T-cell (primary cell): ENCODE measurements around the gene PHF1. TPM values are rescaled to one million over a fixed set of nuclear protein-coding genes. Genes with fewer than 3 reads are reported as not detected.

Experiments
- ATAC-seq, 4 experiments: fragments of 200-7000 bp in 3 of 4; fragments of 150-1000 bp in 1 of 4; cut with Tn5 transposase; replicated peaks in 1 of 4; 1 replicate in 3 of 4; 2 replicates in 1 of 4; pipeline ENCODE4 v1.10.0; 2021; ENCODE audit warnings: moderate library complexity in 3 of 4, mild to moderate bottlenecking in 2 of 4, moderate number of reproducible peaks in 1 of 4
- CTCF ChIA-PET, 2 donors: fragments of 300-600 bp; sonication (Branson Sonifier 250); formaldehyde crosslinking; loops; one replicate each; lab custom pipeline; 2022; ENCODE audit warnings: antibody characterized with exemption in 2 of 2; lab: Charles Lee
- POLR2A ChIA-PET, 2 donors: fragments of 300-600 bp; sonication (Branson Sonifier 250); formaldehyde crosslinking; loops; one replicate each; lab custom pipeline; 2022; ENCODE audit warnings: antibody characterized with exemption in 2 of 2; lab: Charles Lee
- DNase-seq, 35 experiments: peaks; one replicate each; pipeline versions ENCODE4 v3.0.0 to v3.0.0-alpha.2; 2013 to 2023
- H3K27ac ChIP-seq: one replicate; pipeline ENCODE4 v1.5.1; 2013; ENCODE audit warnings: low read length
- H3K27me3 ChIP-seq, 2 experiments: replicated peaks in 1 of 2; 1 replicate in 1 of 2; 2 replicates in 1 of 2; pipeline versions ENCODE4 v1.6.1 to v1.7.0; 2013; ENCODE audit warnings: low read length in 1 of 2, mixed read lengths in 1 of 2; ENCODE audit not compliant: control insufficient read depth in 2 of 2, insufficient read depth in 2 of 2; ENCODE audit errors: extremely low read depth in 1 of 2
- H3K36me3 ChIP-seq, 2 donors: 1 replicate in 1 of 2; 2 replicates in 1 of 2; pipeline versions ENCODE4 v1.6.1 to v1.7.0; 2013; ENCODE audit warnings: low read length in 1 of 2; ENCODE audit not compliant: control insufficient read depth in 2 of 2, insufficient read depth in 1 of 2; ENCODE audit errors: extremely low read depth in 1 of 2
- H3K4me1 ChIP-seq, 2 experiments: 1 replicate in 1 of 2; 2 replicates in 1 of 2; pipeline versions ENCODE4 v1.6.1 to v1.7.0; 2013; ENCODE audit warnings: low read length in 2 of 2, mixed read lengths in 1 of 2; ENCODE audit not compliant: insufficient read depth in 2 of 2, control insufficient read depth in 1 of 2; ENCODE audit errors: extremely low read depth in 1 of 2
- H3K4me3 ChIP-seq, 2 donors: 1 replicate in 1 of 2; 2 replicates in 1 of 2; pipeline versions ENCODE4 v1.5.1 to v1.7.0; 2013; ENCODE audit warnings: mild to moderate bottlenecking in 2 of 2, low read length in 1 of 2, moderate library complexity in 1 of 2; ENCODE audit not compliant: control insufficient read depth in 1 of 2; ENCODE audit errors: extremely low read depth in 1 of 2
- H3K9me3 ChIP-seq: 2 replicates; pipeline ENCODE4 v1.7.0; 2013
- H3K27ac Mint-ChIP-seq, 2 donors: one replicate each; pipeline ENCODE4 v1.8.0; 2020 to 2021; ENCODE audit warnings: mild to moderate bottlenecking in 2 of 2, mixed read lengths in 2 of 2
- H3K27me3 Mint-ChIP-seq, 2 donors: one replicate each; pipeline ENCODE4 v1.8.0; 2021 to 2022; ENCODE audit warnings: mixed read lengths in 2 of 2
- H3K36me3 Mint-ChIP-seq: one replicate; pipeline ENCODE4 v1.8.0; 2021; ENCODE audit warnings: mixed read lengths
- H3K4me1 Mint-ChIP-seq, 3 donors: one replicate each; pipeline ENCODE4 v1.8.0; 2020 to 2022; ENCODE audit warnings: mixed read lengths in 3 of 3, mild to moderate bottlenecking in 1 of 3
- H3K4me3 Mint-ChIP-seq, 3 donors: one replicate each; pipeline ENCODE4 v1.8.0; 2020 to 2022; ENCODE audit warnings: mild to moderate bottlenecking in 3 of 3, mixed read lengths in 3 of 3, moderate library complexity in 3 of 3
- H3K9me3 Mint-ChIP-seq, 3 donors: one replicate each; pipeline ENCODE4 v1.8.0; 2020 to 2022; ENCODE audit warnings: mixed read lengths in 3 of 3
- WGBS: methylation state at CpG from one replicate; pipeline ENCODE4 v1.1.5; 2013; ENCODE audit warnings: missing lambda C conversion rate; ENCODE audit not compliant: insufficient coverage; 5-methylcytosine and 5-hydroxymethylcytosine counted together
- total RNA-seq, 35 experiments: library from RNA in 6 of 35; stranded (reverse) in 6 of 35; fragments of 120-200 nt in 1 of 35; gene quantifications; one replicate each; pipeline versions ENCODE4 v1.2.1 to v1.2.4 and lab custom pipeline; 2013 to 2026

Gene PHF1
- total RNA-seq, 5 donors from 2014 or later (not counting 1 experiment from before 2014, with no cell fraction given): 169 to 372 (median 175) TPM

DNA sequence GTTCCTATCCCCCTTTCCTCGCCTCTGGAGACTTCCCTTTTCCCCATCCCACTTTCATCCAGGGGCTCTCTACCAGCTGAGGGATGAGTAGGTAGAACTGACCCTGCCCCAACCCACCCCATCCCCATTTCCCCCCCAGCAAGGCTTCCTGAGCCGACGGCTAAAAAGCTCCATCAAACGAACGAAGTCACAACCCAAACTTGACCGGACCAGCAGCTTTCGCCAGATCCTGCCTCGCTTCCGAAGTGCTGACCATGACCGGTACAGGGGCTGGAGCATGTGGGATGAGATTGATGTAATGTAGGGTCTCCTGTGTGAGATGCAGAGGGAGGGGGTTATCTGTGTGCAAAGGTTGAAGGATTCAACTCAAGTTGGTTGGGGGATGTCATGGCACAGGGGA is 21.7 kb downstream of the PHF1 start:
- Mint-ChIP-seq H3K9me3 (no peaks in the 10 kb centered on the region), H3K4me3 (peak overlapping the region; percentile 53 to 97 (median 66)), H3K27me3 (no peaks in the 10 kb centered on the region), H3K27ac (peak overlapping the region; percentile 71 to 83), H3K4me1 (peaks cover 51 to 59% (median 57%) of the 10 kb centered on the region in 3 donors), H3K36me3 (peaks cover 30% of the 10 kb centered on the region)
- peaks cover 3 to 33% of the 10 kb centered on the region in 2 donors for H3K36me3 ChIP-seq
- no peaks in the 10 kb centered on the region for H3K9me3 ChIP-seq
- H3K27ac ChIP-seq: peak overlapping the region; percentile 29
- H3K27me3 ChIP-seq: no peaks in the 10 kb centered on the region
- DNase-seq (no peak), ATAC-seq (no peak)
- ChIA-PET POLR2A (no interaction called here), CTCF (no interaction called here)
- H3K4me3 ChIP-seq: peak overlapping the region in 1 of 2 donors; percentile 67
- peaks cover 37 to 54% of the 10 kb centered on the region in 2 experiments for H3K4me1 ChIP-seq
- 93% methylated on average over 7 of the region's 10 CpGs for WGBS

DNA sequence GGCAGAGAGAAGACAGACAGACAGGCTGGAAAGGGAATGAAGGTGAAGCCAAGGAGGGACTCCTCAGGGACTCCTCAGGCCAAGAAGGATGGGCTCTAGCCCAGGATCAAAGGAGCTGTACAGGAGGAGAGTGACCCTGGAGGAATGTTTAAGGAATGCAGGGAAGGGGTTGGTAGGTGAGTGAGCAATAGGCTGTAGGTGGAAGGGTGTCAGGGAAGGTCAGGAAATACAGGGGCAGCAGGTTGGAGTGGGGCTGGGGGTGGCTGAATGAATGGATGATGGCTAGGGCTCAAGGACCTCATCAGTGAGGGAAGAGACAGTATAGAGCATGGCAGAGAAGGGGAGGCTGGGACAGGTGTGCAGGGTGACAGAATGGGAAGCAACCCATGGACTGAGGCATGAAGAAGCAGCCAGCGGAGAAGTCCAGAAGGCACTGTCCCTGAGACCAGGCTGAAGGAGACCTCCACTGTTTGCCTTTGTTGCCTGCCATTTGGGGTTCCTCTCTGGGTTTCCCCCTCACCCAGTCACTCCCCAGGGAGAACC is 22.3 kb downstream of the PHF1 start:
- no peaks in the 10 kb centered on the region for H3K9me3 ChIP-seq
- ChIA-PET CTCF (no interaction called here), POLR2A (no interaction called here)
- H3K4me3 ChIP-seq: no peak overlapping the region
- Mint-ChIP-seq H3K4me1 (peaks cover 51 to 58% (median 56%) of the 10 kb centered on the region in 3 donors), H3K9me3 (no peaks in the 10 kb centered on the region), H3K36me3 (peaks cover 32% of the 10 kb centered on the region), H3K27me3 (no peaks in the 10 kb centered on the region), H3K4me3 (peak overlapping the region; percentile 37 to 97 (median 66)), H3K27ac (peak overlapping the region; percentile 71 to 83)
- WGBS: 100% methylated on average over 1 of the region's 1 CpG
- DNase-seq (no peak), ATAC-seq (no peak)
- H3K4me1 ChIP-seq: peaks cover 37 to 53% of the 10 kb centered on the region in 2 experiments
- H3K27me3 ChIP-seq: no peaks in the 10 kb centered on the region
- H3K27ac ChIP-seq: no peak overlapping the region
- H3K36me3 ChIP-seq: peaks cover 3 to 38% of the 10 kb centered on the region in 2 donors

DNA sequence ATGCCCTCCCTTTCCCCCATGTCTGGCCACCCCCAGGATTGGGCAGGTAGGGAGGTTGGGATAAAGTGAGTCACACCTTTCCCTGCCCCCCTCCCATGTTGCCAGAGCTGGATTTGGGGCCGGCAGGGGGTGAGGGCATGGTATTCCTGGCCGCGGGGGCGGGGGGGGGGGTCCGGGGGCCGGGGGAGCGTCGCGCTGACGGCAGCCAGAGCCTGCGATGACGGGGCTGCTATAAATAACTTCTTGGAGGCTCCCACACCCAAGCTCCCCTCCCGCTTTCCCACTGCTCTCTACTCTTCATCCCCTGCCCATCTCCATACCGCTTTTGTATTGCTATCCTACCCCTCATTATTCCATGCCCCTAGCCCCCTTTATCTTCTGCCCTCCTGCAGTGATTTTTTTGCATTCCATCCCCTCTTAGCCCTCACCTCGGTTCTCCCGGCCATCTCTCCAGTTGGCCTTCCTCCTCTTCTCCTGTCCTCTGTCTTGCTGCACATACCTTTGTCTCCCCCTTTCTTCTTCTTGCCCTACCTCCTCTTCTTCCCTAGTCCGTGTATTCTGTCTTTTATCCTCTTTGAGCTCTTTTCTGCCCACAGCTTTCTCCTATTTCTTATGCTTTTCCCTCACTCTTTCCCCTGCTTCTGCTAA is 22.9 kb downstream of the PHF1 start:
- Mint-ChIP-seq H3K4me3 (peak overlapping the region in 1 of 3 donors; percentile 4), H3K4me1 (peaks cover 46 to 52% (median 52%) of the 10 kb centered on the region in 3 donors), H3K9me3 (no peaks in the 10 kb centered on the region), H3K27ac (peak overlapping the region; percentile 8 to 83), H3K36me3 (peaks cover 36% of the 10 kb centered on the region), H3K27me3 (no peaks in the 10 kb centered on the region)
- no peak for ATAC-seq
- Histone ChIP-seq H3K36me3 (peaks cover 3 to 44% of the 10 kb centered on the region in 2 donors), H3K9me3 (no peaks in the 10 kb centered on the region), H3K27ac (no peak overlapping the region), H3K27me3 (no peaks in the 10 kb centered on the region), H3K4me3 (no peak overlapping the region), H3K4me1 (peaks cover 33 to 49% of the 10 kb centered on the region in 2 experiments)
- ChIA-PET CTCF (no interaction called here), POLR2A (no interaction called here)
- WGBS: 83% methylated on average over 12 of the region's 17 CpGs
- no peak for DNase-seq

DNA sequence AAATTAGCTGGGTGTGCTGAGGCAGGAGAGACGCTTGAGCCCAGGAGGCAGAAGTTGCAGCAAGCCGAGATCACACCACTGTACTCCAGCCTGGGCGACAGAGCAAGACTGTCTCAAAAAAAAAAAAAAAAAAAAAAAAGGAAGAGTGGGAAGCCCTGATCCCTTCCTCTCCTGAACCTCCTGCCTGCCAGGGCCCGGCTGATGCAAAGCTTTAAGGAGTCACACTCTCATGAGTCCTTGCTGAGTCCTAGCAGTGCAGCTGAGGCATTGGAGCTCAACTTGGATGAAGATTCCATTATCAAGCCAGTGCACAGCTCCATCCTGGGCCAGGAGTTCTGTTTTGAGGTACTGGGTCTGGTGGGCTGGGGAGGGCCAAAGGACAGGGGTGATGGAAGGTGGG is 24.1 kb downstream of the PHF1 start:
- Histone ChIP-seq H3K4me1 (peaks cover 22 to 36% of the 10 kb centered on the region in 2 experiments), H3K36me3 (peaks cover 3 to 53% of the 10 kb centered on the region in 2 donors), H3K27ac (no peak overlapping the region), H3K27me3 (no peaks in the 10 kb centered on the region), H3K4me3 (no peak overlapping the region), H3K9me3 (no peaks in the 10 kb centered on the region)
- CTCF ChIA-PET: no interaction called here
- no peak overlapping the region for H3K4me3 Mint-ChIP-seq
- no peaks in the 10 kb centered on the region for H3K9me3 Mint-ChIP-seq
- no peak for ATAC-seq
- no peak for DNase-seq
- H3K36me3 Mint-ChIP-seq: peaks cover 40% of the 10 kb centered on the region
- H3K4me1 Mint-ChIP-seq: peaks cover 35 to 39% (median 39%) of the 10 kb centered on the region in 3 donors
- no peaks in the 10 kb centered on the region for H3K27me3 Mint-ChIP-seq
- POLR2A ChIA-PET: interaction anchor here (0.7 to 0.8 kb wide), 2 partner anchors 9 to 136 kb away, joined by 3 to 8 read pairs; no protein-coding TSS in a partner anchor
- H3K27ac Mint-ChIP-seq: peak overlapping the region in 1 of 2 donors; percentile 55
- no CpG with 5 or more reads among the region's 4 CpGs for WGBS

DNA sequence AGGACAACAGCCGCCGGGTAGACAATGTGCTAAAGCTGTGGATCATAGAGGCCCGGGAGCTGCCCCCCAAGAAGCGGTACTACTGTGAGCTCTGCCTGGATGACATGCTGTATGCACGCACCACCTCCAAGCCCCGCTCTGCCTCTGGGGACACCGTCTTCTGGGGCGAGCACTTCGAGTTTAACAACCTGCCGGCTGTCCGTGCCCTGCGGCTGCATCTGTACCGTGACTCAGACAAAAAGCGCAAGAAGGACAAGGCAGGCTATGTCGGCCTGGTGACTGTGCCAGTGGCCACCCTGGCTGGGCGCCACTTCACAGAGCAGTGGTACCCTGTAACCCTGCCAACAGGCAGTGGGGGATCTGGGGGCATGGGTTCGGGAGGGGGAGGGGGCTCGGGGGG is 26.9 kb downstream of the PHF1 start:
- ChIA-PET CTCF (interaction anchor here in 1 of 2 donors (0.5 kb wide), 1 partner anchor 36 kb away, joined by 3 read pairs; no protein-coding TSS in a partner anchor), POLR2A (no interaction called here)
- H3K9me3 ChIP-seq: no peaks in the 10 kb centered on the region
- Mint-ChIP-seq H3K9me3 (no peaks in the 10 kb centered on the region), H3K27me3 (no peaks in the 10 kb centered on the region), H3K27ac (no peak overlapping the region), H3K4me1 (peaks cover 9 to 16% (median 13%) of the 10 kb centered on the region in 3 donors), H3K4me3 (no peak overlapping the region), H3K36me3 (peaks cover 54% of the 10 kb centered on the region)
- H3K4me1 ChIP-seq: peaks cover 3 to 9% of the 10 kb centered on the region in 2 experiments
- DNase-seq (no peak), ATAC-seq (no peak)
- peaks cover 19 to 63% of the 10 kb centered on the region in 2 donors for H3K36me3 ChIP-seq
- WGBS: 99% methylated on average over 16 of the region's 18 CpGs
- H3K27ac ChIP-seq: no peak overlapping the region
- H3K4me3 ChIP-seq: no peak overlapping the region
- H3K27me3 ChIP-seq: no peaks in the 10 kb centered on the region

DNA sequence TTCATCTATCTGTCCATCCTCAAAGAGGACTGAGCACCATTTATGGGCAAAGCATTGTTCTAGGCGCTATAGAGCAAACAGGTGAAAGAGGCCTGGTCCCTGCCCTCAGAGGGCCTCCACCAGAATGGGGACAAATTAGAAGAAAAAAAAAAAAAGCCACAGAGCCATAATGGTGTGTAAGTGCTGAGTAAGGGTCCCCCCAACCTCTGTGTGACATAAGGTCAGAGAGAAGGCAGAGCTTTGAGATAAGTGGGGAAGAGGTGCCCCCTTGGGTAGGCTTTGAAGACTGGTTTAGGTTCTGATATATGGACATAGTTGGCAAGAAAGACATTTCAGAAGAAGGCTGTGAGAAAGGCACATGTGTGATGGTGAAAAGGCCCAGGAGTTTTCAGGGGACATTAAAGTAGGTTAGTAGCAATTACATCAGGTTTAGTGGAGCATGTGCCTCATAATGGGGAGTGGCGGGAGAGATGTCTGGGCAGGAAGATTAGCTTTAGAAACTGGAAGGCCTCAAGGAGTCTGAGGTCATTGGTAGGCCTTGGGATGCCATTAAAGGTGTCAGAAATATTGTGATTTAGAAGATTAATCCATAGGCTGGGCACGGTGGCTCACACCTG is 28.3 kb downstream of the PHF1 start:
- Mint-ChIP-seq H3K4me1 (peaks cover 2 to 3% (median 3%) of the 10 kb centered on the region in 3 donors), H3K9me3 (no peaks in the 10 kb centered on the region), H3K4me3 (no peak overlapping the region), H3K36me3 (peaks cover 52% of the 10 kb centered on the region), H3K27me3 (no peaks in the 10 kb centered on the region), H3K27ac (peak overlapping the region in 1 of 2 donors; percentile 56)
- Histone ChIP-seq H3K27ac (no peak overlapping the region), H3K4me1 (peaks cover 0 to 2% of the 10 kb centered on the region in 2 experiments), H3K9me3 (no peaks in the 10 kb centered on the region), H3K27me3 (no peaks in the 10 kb centered on the region), H3K4me3 (no peak overlapping the region), H3K36me3 (peaks cover 20 to 67% of the 10 kb centered on the region in 2 donors)
- DNase-seq (no peak), ATAC-seq (no peak)
- POLR2A ChIA-PET: no interaction called here
- CTCF ChIA-PET: interaction anchor here in 1 of 2 donors (0.7 kb wide), 1 partner anchor 1744 kb away, joined by 3 read pairs; no protein-coding TSS in a partner anchor
- WGBS: 100% methylated on average over 3 of the region's 3 CpGs
